IMR-90 (cell line): ENCODE measurements around the gene CST1. TPM values are rescaled to one million over a fixed set of nuclear protein-coding genes. Genes with fewer than 3 reads are reported as not detected.

Source experiments
- ATAC-seq: fragments of 200-7000 bp; cut with Tn5 transposase; 2 replicates; pipeline ENCODE4 v1.9.1; 2020; ENCODE audit warnings: low read depth, mild to moderate bottlenecking, moderate library complexity
- BruUV-seq: library from RNA; stranded (reverse); fragments of 400-500 nt; replicated peaks from 2 replicates; lab custom pipeline; 2021; lab: Mats Ljungman, UMichigan
- CTCF ChIA-PET: fragments of 300-600 bp; formaldehyde crosslinking; extraction: SDS; loops from one replicate; lab custom pipeline; 2021; ENCODE audit warnings: antibody characterized with exemption; lab: Yijun Ruan, JAX
- POLR2A ChIA-PET: fragments of 300-600 bp; sonication (Branson Sonifier 250); formaldehyde crosslinking; loops from one replicate; lab custom pipeline; 2022; ENCODE audit warnings: antibody characterized with exemption; ENCODE audit not compliant: unreplicated experiment; lab: Charles Lee
- DNase-seq: peaks from one replicate; pipeline ENCODE4 v3.0.0; 2013
- H2AFZ ChIP-seq: replicated peaks from 2 replicates; pipeline ENCODE3; 2013; ENCODE audit warnings: low read length, mild to moderate bottlenecking; ENCODE audit not compliant: poor library complexity
- H2AK5ac ChIP-seq: 2 replicates; pipeline ENCODE4 v1.6.1; 2013; ENCODE audit warnings: low read depth, low read length, inconsistent platforms
- H2AK9ac ChIP-seq: replicated peaks from 2 replicates; pipeline ENCODE3; 2013; ENCODE audit warnings: mild to moderate bottlenecking, low read depth, low read length, moderate library complexity; ENCODE audit not compliant: poor library complexity
- H2BK120ac ChIP-seq: 2 replicates; pipeline ENCODE4 v1.6.1; 2013; ENCODE audit warnings: low read depth, low read length, inconsistent platforms
- H2BK15ac ChIP-seq: 3 replicates; pipeline ENCODE4 v1.6.1; 2013; ENCODE audit warnings: low read depth, low read length, inconsistent platforms
- H2BK20ac ChIP-seq: 2 replicates; pipeline ENCODE4 v1.6.1; 2013; ENCODE audit warnings: low read depth, mild to moderate bottlenecking, inconsistent platforms, low read length, moderate library complexity
- H2BK5ac ChIP-seq: 2 replicates; pipeline ENCODE4 v1.6.1; 2013; ENCODE audit warnings: mild to moderate bottlenecking, low read depth, low read length, inconsistent platforms; ENCODE audit not compliant: poor library complexity, severe bottlenecking
- H3K14ac ChIP-seq: replicated peaks from 2 replicates; pipeline ENCODE4 v1.6.1; 2013; ENCODE audit warnings: low read depth, low read length, inconsistent platforms
- H3K18ac ChIP-seq: 2 replicates; pipeline ENCODE4 v1.6.1; 2013; ENCODE audit warnings: low read depth, low read length, control low read depth
- H3K23ac ChIP-seq: 2 replicates; pipeline ENCODE4 v1.6.1; 2013; ENCODE audit warnings: low read depth, low read length, inconsistent platforms
- H3K27ac ChIP-seq: 2 replicates; pipeline ENCODE4 v1.5.1; 2013; ENCODE audit warnings: mild to moderate bottlenecking, control low read depth, low read length; ENCODE audit not compliant: insufficient read depth
- H3K27me3 ChIP-seq: 2 replicates; pipeline ENCODE4 v1.6.1; 2013; ENCODE audit warnings: low read length; ENCODE audit not compliant: control insufficient read depth, insufficient read depth
- H3K36me3 ChIP-seq: 2 replicates; pipeline ENCODE4 v1.6.1; 2013; ENCODE audit warnings: low read length, mixed read lengths; ENCODE audit not compliant: control insufficient read depth, insufficient read depth
- H3K4ac ChIP-seq: 2 replicates; pipeline ENCODE4 v1.6.1; 2013; ENCODE audit warnings: low read depth, low read length, inconsistent platforms
- H3K4me1 ChIP-seq: 2 replicates; pipeline ENCODE4 v1.6.1; 2013; ENCODE audit warnings: low read length, mixed read lengths; ENCODE audit not compliant: control insufficient read depth, insufficient read depth
- H3K4me2 ChIP-seq: 2 replicates; pipeline ENCODE4 v1.6.1; 2013; ENCODE audit warnings: low read depth, mild to moderate bottlenecking, control low read depth, low read length, moderate library complexity
- H3K4me3 ChIP-seq: 2 replicates; pipeline ENCODE4 v1.5.1; 2013; ENCODE audit warnings: low read depth, mild to moderate bottlenecking, control low read depth, low read length, moderate library complexity; ENCODE audit not compliant: insufficient read depth
- H3K56ac ChIP-seq: 2 replicates; pipeline ENCODE4 v1.6.1; 2013; ENCODE audit warnings: low read length, inconsistent platforms; ENCODE audit not compliant: insufficient read depth; ENCODE audit errors: extremely low read depth
- H3K79me1 ChIP-seq, 2 experiments: 2 replicates each; pipeline ENCODE4 v1.6.1; 2013; ENCODE audit warnings: low read length in 2 of 2, inconsistent platforms in 1 of 2, low read depth in 1 of 2
- H3K9ac ChIP-seq: 2 replicates; pipeline ENCODE4 v1.6.1; 2013; ENCODE audit warnings: low read depth, low read length, control low read depth
- H3K9me1 ChIP-seq: 2 replicates; pipeline ENCODE4 v1.6.1; 2013; ENCODE audit warnings: low read length, inconsistent platforms; ENCODE audit not compliant: insufficient read depth
- H3K9me3 ChIP-seq: 2 replicates; pipeline ENCODE4 v1.6.1; 2013; ENCODE audit warnings: low read length; ENCODE audit not compliant: control insufficient read depth, insufficient read depth
- H4K20me1 ChIP-seq: 2 replicates; pipeline ENCODE4 v1.6.1; 2013; ENCODE audit warnings: low read length, inconsistent platforms; ENCODE audit not compliant: insufficient read depth
- H4K5ac ChIP-seq: 2 replicates; pipeline ENCODE4 v1.6.1; 2013; ENCODE audit warnings: mild to moderate bottlenecking, low read depth, low read length, control low read depth
- H4K8ac ChIP-seq, 2 experiments: 2 replicates each; pipeline ENCODE4 v1.6.1; 2013; ENCODE audit warnings: low read depth in 2 of 2, low read length in 2 of 2, control low read depth in 1 of 2, inconsistent platforms in 1 of 2
- H4K91ac ChIP-seq: 2 replicates; pipeline ENCODE4 v1.6.1; 2013; ENCODE audit warnings: low read depth, low read length, inconsistent platforms; ENCODE audit not compliant: insufficient read depth
- CHD1 ChIP-seq: IDR thresholded peaks from 2 replicates; pipeline ENCODE4 v1.6.1; 2012; ENCODE audit warnings: low read depth, low read length, improper control_type of control experiment
- ELK1 ChIP-seq: fragments of 150-350 bp; IDR thresholded peaks from 2 replicates; pipeline ENCODE4 v1.6.1; 2016; ENCODE audit warnings: low read depth, mild to moderate bottlenecking, low read length, moderate library complexity, borderline replicate concordance
- FOS ChIP-seq: fragments of 150-350 bp; IDR thresholded peaks from 2 replicates; pipeline ENCODE4 v1.6.1; 2016; ENCODE audit warnings: low read depth, low read length
- RCOR1 ChIP-seq: IDR thresholded peaks from 2 replicates; pipeline ENCODE4 v1.6.1; 2012; ENCODE audit warnings: mild to moderate bottlenecking, low read length, improper control_type of control experiment; ENCODE audit not compliant: insufficient replicate concordance
- WGBS, 2 experiments: methylation state at CpG; one replicate each; pipeline versions ENCODE4 v1.1.5 to v1.1.7; 2013; ENCODE audit warnings: missing lambda C conversion rate in 2 of 2; ENCODE audit not compliant: insufficient read length in 1 of 2; ENCODE audit errors: extremely low coverage in 2 of 2; 5-methylcytosine and 5-hydroxymethylcytosine counted together
- dilution Hi-C: fragments of 300-500 bp; cut with HindIII; formaldehyde crosslinking; loops from one replicate; pipeline ENCODE4 v1.14.3; 2018; ENCODE audit warnings: low sequenced_read_pairs; ENCODE audit not compliant: unreplicated experiment
- in situ Hi-C: fragments of 300-500 bp; cut with MboI; formaldehyde crosslinking; loops from 3 replicates; pipeline ENCODE4 v1.14.3; 2019; ENCODE audit warnings: low sequenced_read_pairs, inconsistent platforms, mixed read lengths
- intact Hi-C: fragments of 100-400 bp; cut with micrococcal nuclease; formaldehyde crosslinking; loops from 2 replicates; pipeline ENCODE4 v1.10.0; 2022
- polyA plus RNA-seq, 3 experiments: library from polyadenylated mRNA; depleted of rRNA; stranded (reverse); fragments of >200 nt; gene quantifications; 2 replicates each; pipeline ENCODE4 v1.2.3, GENCODE V29; 2012; ENCODE audit warnings: low replicate concordance in 1 of 3
- total RNA-seq: library from RNA; depleted of rRNA; stranded (reverse); fragments of >200 nt; gene quantifications from 2 replicates; pipeline ENCODE4 v1.2.3, GENCODE V29; 2012

Gene CST1
- total and polyA plus RNA-seq, 2 of the 4 experiments (the other 2 are of a cell fraction), result not detected

GRCh38 chr20:23773127-23773526 lies 22.4 kb upstream of the CST1 start:
- H4K8ac ChIP-seq, result no peak overlapping the region
- 55% methylated on average over 2 of the region's 8 CpGs; no CpG with 5 or more reads in 1 of the 2 experiments for WGBS, 2 experiments
- no peak for TF ChIP-seq FOS
- TF ChIP-seq RCOR1, result no peak
- no peak for TF ChIP-seq ELK1
- no peak for TF ChIP-seq CHD1
- no peak for ATAC-seq
- H3K14ac ChIP-seq, result no peak overlapping the region
- no peaks in the 10 kb centered on the region for H3K4me1 ChIP-seq
- no peak overlapping the region for H2BK120ac ChIP-seq
- no peak overlapping the region for H2AFZ ChIP-seq
- H3K36me3 ChIP-seq, result no peaks in the 10 kb centered on the region
- peaks cover 11% of the 10 kb centered on the region for H3K27me3 ChIP-seq
- no peak overlapping the region for H2BK20ac ChIP-seq
- no peak overlapping the region for H3K23ac ChIP-seq
- H3K9ac ChIP-seq, result no peak overlapping the region
- H3K4me2 ChIP-seq, result no peak overlapping the region
- H3K9me3 ChIP-seq, result no peaks in the 10 kb centered on the region
- H2BK5ac ChIP-seq, result no peak overlapping the region
- H2AK5ac ChIP-seq, result no peak overlapping the region
- no peak overlapping the region for H3K56ac ChIP-seq
- no peak overlapping the region for H2BK15ac ChIP-seq
- in situ Hi-C loops, result no loop called here
- no peaks in the 10 kb centered on the region for H4K20me1 ChIP-seq
- no peak overlapping the region for H4K5ac ChIP-seq
- no peaks in the 10 kb centered on the region for H3K9me1 ChIP-seq
- H3K4me3 ChIP-seq, result no peak overlapping the region
- no peak overlapping the region for H3K27ac ChIP-seq
- intact Hi-C loops, result no loop called here
- CTCF ChIA-PET, result no interaction called here
- no peak overlapping the region for H3K18ac ChIP-seq
- no peak for DNase-seq
- no TSS peak for BruUV-seq
- H3K4ac ChIP-seq, result no peak overlapping the region
- dilution Hi-C loops, result no loop called here
- H3K79me1 ChIP-seq, result no peaks in the 10 kb centered on the region
- H2AK9ac ChIP-seq, result no peak overlapping the region
- POLR2A ChIA-PET, result no interaction called here
- no peak overlapping the region for H4K91ac ChIP-seq
